HepG2 (cell line): Measurements from ENCODE around the gene JPT1. TPM values are rescaled to one million over a fixed set of nuclear protein-coding genes. Genes with fewer than 3 reads are reported as not detected.

Experiments
- GLI4 ChIP-seq: sonication (generic); formaldehyde crosslinking; IDR thresholded peaks from 2 replicates; pipeline ENCODE4 v1.5.1; 2020; ENCODE audit warnings: missing genetic modification reagents, mild to moderate bottlenecking, moderate library complexity, borderline replicate concordance
- HNRNPH1 ChIP-seq: fragments of 200-400 bp; formaldehyde crosslinking; optimal IDR thresholded peaks from 2 replicates; pipeline ENCODE3; 2017; ENCODE audit warnings: mild to moderate bottlenecking, low read depth, low read length
- HNRNPK ChIP-seq: fragments of 200-400 bp; formaldehyde crosslinking; IDR thresholded peaks from 2 replicates; pipeline ENCODE4 v1.6.1; 2018; ENCODE audit warnings: low read length, low read depth, moderate library complexity, mild to moderate bottlenecking; ENCODE audit not compliant: poor library complexity, severe bottlenecking
- KDM6A ChIP-seq: IDR thresholded peaks from 2 replicates; pipeline ENCODE4 v1.6.1; 2016; ENCODE audit warnings: low read depth
- MXD4 ChIP-seq: IDR thresholded peaks from 2 replicates; pipeline ENCODE4 v1.6.1; 2016; ENCODE audit warnings: mild to moderate bottlenecking, missing biosample characterization, missing genetic modification reagents
- NKX3-1 ChIP-seq: sonication (generic); formaldehyde crosslinking; IDR thresholded peaks from 2 replicates; pipeline ENCODE4 v1.5.0; 2020; ENCODE audit warnings: missing genetic modification reagents
- RXRA ChIP-seq: sonication (generic); formaldehyde crosslinking; IDR thresholded peaks from 2 replicates; pipeline ENCODE4 v1.5.1; 2020; ENCODE audit warnings: missing genetic modification reagents
- SIN3B ChIP-seq: fragments of 150-350 bp; IDR thresholded peaks from 2 replicates; pipeline ENCODE4 v1.6.1; 2014; ENCODE audit warnings: low read length
- SP140L ChIP-seq: sonication (generic); formaldehyde crosslinking; IDR thresholded peaks from 2 replicates; pipeline ENCODE4 v1.4.0; 2020; ENCODE audit warnings: missing genetic modification reagents, borderline replicate concordance
- TOE1 ChIP-seq: sonication (generic); formaldehyde crosslinking; IDR thresholded peaks from 2 replicates; pipeline ENCODE4 v1.4.0; 2020; ENCODE audit warnings: mild to moderate bottlenecking, missing genetic modification reagents
- U2AF1 ChIP-seq: fragments of 200-400 bp; formaldehyde crosslinking; optimal IDR thresholded peaks from 2 replicates; pipeline ENCODE3; 2017; ENCODE audit warnings: mild to moderate bottlenecking, low read depth, low read length
- ZC3H4 ChIP-seq: sonication (generic); formaldehyde crosslinking; IDR thresholded peaks from 2 replicates; pipeline ENCODE4 v1.4.0; 2020; ENCODE audit warnings: missing genetic modification reagents, borderline replicate concordance
- ZNF782 ChIP-seq: sonication (generic); formaldehyde crosslinking; IDR thresholded peaks from 2 replicates; pipeline ENCODE4 v1.4.0; 2020; ENCODE audit warnings: missing genetic modification reagents, mild to moderate bottlenecking, borderline replicate concordance
- polyA plus RNA-seq, 8 experiments: library from polyadenylated mRNA; depleted of rRNA in 3 of 8; stranded (reverse) in 7 of 8; unstranded in 1 of 8; fragments of >200 nt; fragmentation: Illumina TruSeq in 4 of 8; extraction: Trizol in 4 of 8; gene quantifications; 2 replicates each; pipeline versions ENCODE4 v1.2.1 to v1.2.3, GENCODE V29; 2011 to 2016; ENCODE audit warnings: low read depth in 4 of 8, missing spikeins in 1 of 8, mixed read lengths in 1 of 8; ENCODE audit not compliant: insufficient read depth in 1 of 8
- total RNA-seq, 5 experiments: library from RNA; depleted of rRNA; stranded (reverse); fragments of >200 nt; fragmentation: Illumina TruSeq; extraction: Trizol; gene quantifications; 2 replicates each; pipeline ENCODE4 v1.2.3, GENCODE V29; 2016; ENCODE audit warnings: low read depth in 1 of 5
- TF ChIP-seq, protein P1 (sequence below): sonication (generic); formaldehyde crosslinking; IDR thresholded peaks from 2 replicates; pipeline ENCODE4 v1.5.1; 2020; ENCODE audit warnings: missing genetic modification reagents, mild to moderate bottlenecking, borderline replicate concordance
- TF ChIP-seq, protein P2 (sequence below): sonication (generic); formaldehyde crosslinking; IDR thresholded peaks from 2 replicates; pipeline ENCODE4 v1.4.0; 2020; ENCODE audit warnings: missing genetic modification reagents, borderline replicate concordance
- TF ChIP-seq, protein P3 (sequence below): sonication (generic); formaldehyde crosslinking; IDR thresholded peaks from 2 replicates; pipeline ENCODE4 v1.4.0; 2020; ENCODE audit warnings: missing genetic modification reagents
- TF ChIP-seq, protein P4 (sequence below): sonication (generic); formaldehyde crosslinking; IDR thresholded peaks from 2 replicates; pipeline ENCODE4 v1.4.0; 2020; ENCODE audit warnings: missing genetic modification reagents
- TF ChIP-seq, protein P5 (sequence below): sonication (generic); formaldehyde crosslinking; IDR thresholded peaks from 2 replicates; pipeline ENCODE4 v1.4.0; 2020; ENCODE audit warnings: missing genetic modification reagents, mild to moderate bottlenecking, borderline replicate concordance

The JPT1 gene
- total and polyA plus RNA-seq, 2 of the 13 experiments (the other 11 are each of a cell fraction or from before 2014, with no cell fraction given) = 43.3 to 256 TPM

DNA sequence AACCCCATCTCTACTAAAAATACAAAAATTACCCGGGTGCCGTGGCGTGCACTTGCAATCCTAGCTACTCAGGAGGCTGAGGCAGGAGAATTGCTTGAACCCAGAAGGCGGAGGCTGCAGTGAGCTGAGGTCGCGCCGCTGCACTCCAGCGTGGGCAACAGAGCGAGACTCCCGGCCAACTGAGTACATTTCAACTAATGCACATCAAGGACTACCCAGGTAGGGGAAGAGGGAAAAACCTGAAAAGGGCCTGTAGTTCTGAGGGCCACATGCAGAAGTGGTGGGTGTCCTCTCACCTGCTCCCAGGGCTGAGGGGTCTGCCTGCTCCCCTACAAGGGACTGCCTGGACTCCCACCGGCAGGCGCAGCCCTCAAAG lies 67.1 kb downstream of the JPT1 start (continued):
- TF ChIP-seq RXRA (CRISPR knock-in tag) = no peak
- TF ChIP-seq, protein P1, sequence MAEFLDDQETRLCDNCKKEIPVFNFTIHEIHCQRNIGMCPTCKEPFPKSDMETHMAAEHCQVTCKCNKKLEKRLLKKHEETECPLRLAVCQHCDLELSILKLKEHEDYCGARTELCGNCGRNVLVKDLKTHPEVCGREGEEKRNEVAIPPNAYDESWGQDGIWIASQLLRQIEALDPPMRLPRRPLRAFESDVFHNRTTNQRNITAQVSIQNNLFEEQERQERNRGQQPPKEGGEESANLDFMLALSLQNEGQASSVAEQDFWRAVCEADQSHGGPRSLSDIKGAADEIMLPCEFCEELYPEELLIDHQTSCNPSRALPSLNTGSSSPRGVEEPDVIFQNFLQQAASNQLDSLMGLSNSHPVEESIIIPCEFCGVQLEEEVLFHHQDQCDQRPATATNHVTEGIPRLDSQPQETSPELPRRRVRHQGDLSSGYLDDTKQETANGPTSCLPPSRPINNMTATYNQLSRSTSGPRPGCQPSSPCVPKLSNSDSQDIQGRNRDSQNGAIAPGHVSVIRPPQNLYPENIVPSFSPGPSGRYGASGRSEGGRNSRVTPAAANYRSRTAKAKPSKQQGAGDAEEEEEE (CRISPR knock-in tag) = no peak
- TF ChIP-seq SP140L = no peak
- no peak for TF ChIP-seq KDM6A (CRISPR knock-in tag)
- TF ChIP-seq SIN3B = no peak
- 0 out of 2 replicates have a peak, but pooled peaks have one; percentile 9 for TF ChIP-seq ZNF782
- TF ChIP-seq, protein P2, sequence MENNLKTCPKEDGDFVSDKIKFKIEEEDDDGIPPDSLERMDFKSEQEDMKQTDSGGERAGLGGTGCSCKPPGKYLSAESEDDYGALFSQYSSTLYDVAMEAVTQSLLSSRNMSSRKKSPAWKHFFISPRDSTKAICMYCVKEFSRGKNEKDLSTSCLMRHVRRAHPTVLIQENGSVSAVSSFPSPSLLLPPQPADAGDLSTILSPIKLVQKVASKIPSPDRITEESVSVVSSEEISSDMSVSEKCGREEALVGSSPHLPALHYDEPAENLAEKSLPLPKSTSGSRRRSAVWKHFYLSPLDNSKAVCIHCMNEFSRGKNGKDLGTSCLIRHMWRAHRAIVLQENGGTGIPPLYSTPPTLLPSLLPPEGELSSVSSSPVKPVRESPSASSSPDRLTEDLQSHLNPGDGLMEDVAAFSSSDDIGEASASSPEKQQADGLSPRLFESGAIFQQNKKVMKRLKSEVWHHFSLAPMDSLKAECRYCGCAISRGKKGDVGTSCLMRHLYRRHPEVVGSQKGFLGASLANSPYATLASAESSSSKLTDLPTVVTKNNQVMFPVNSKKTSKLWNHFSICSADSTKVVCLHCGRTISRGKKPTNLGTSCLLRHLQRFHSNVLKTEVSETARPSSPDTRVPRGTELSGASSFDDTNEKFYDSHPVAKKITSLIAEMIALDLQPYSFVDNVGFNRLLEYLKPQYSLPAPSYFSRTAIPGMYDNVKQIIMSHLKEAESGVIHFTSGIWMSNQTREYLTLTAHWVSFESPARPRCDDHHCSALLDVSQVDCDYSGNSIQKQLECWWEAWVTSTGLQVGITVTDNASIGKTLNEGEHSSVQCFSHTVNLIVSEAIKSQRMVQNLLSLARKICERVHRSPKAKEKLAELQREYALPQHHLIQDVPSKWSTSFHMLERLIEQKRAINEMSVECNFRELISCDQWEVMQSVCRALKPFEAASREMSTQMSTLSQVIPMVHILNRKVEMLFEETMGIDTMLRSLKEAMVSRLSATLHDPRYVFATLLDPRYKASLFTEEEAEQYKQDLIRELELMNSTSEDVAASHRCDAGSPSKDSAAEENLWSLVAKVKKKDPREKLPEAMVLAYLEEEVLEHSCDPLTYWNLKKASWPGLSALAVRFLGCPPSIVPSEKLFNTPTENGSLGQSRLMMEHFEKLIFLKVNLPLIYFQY (CRISPR knock-in tag) = no peak
- TF ChIP-seq NKX3-1 (CRISPR knock-in tag) = no peak
- no peak for TF ChIP-seq GLI4 (CRISPR knock-in tag)
- no peak for TF ChIP-seq MXD4
- no peak for TF ChIP-seq TOE1
- TF ChIP-seq U2AF1 = no peak
- TF ChIP-seq, protein P3, sequence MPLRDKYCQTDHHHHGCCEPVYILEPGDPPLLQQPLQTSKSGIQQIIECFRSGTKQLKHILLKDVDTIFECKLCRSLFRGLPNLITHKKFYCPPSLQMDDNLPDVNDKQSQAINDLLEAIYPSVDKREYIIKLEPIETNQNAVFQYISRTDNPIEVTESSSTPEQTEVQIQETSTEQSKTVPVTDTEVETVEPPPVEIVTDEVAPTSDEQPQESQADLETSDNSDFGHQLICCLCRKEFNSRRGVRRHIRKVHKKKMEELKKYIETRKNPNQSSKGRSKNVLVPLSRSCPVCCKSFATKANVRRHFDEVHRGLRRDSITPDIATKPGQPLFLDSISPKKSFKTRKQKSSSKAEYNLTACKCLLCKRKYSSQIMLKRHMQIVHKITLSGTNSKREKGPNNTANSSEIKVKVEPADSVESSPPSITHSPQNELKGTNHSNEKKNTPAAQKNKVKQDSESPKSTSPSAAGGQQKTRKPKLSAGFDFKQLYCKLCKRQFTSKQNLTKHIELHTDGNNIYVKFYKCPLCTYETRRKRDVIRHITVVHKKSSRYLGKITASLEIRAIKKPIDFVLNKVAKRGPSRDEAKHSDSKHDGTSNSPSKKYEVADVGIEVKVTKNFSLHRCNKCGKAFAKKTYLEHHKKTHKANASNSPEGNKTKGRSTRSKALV (CRISPR knock-in tag) = no peak
- peak; percentile 41; the same call in 1 of the 2 replicates for TF ChIP-seq ZC3H4 (CRISPR knock-in tag)
- TF ChIP-seq HNRNPK = no peak
- TF ChIP-seq, protein P4, sequence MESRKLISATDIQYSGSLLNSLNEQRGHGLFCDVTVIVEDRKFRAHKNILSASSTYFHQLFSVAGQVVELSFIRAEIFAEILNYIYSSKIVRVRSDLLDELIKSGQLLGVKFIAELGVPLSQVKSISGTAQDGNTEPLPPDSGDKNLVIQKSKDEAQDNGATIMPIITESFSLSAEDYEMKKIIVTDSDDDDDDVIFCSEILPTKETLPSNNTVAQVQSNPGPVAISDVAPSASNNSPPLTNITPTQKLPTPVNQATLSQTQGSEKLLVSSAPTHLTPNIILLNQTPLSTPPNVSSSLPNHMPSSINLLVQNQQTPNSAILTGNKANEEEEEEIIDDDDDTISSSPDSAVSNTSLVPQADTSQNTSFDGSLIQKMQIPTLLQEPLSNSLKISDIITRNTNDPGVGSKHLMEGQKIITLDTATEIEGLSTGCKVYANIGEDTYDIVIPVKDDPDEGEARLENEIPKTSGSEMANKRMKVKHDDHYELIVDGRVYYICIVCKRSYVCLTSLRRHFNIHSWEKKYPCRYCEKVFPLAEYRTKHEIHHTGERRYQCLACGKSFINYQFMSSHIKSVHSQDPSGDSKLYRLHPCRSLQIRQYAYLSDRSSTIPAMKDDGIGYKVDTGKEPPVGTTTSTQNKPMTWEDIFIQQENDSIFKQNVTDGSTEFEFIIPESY (CRISPR knock-in tag) = 0 out of 2 replicates have a peak, but pooled peaks have one; percentile 3
- TF ChIP-seq HNRNPH1 = no peak
- TF ChIP-seq, protein P5, sequence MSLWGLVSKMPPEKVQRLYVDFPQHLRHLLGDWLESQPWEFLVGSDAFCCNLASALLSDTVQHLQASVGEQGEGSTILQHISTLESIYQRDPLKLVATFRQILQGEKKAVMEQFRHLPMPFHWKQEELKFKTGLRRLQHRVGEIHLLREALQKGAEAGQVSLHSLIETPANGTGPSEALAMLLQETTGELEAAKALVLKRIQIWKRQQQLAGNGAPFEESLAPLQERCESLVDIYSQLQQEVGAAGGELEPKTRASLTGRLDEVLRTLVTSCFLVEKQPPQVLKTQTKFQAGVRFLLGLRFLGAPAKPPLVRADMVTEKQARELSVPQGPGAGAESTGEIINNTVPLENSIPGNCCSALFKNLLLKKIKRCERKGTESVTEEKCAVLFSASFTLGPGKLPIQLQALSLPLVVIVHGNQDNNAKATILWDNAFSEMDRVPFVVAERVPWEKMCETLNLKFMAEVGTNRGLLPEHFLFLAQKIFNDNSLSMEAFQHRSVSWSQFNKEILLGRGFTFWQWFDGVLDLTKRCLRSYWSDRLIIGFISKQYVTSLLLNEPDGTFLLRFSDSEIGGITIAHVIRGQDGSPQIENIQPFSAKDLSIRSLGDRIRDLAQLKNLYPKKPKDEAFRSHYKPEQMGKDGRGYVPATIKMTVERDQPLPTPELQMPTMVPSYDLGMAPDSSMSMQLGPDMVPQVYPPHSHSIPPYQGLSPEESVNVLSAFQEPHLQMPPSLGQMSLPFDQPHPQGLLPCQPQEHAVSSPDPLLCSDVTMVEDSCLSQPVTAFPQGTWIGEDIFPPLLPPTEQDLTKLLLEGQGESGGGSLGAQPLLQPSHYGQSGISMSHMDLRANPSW (CRISPR knock-in tag) = no peak
